Measurements from ENCODE around the gene MED31.
"Not testable (repeated sequence)": the region's sequence is repeated elsewhere in the genome, so short reads cannot be mapped to it uniquely, and the experiment has no call there.

The MED31 gene

GRCh38 chr17:6626616-6627015 is 24.8 kb downstream of the MED31 start:
- no peak for DNase-seq (ENCODE audit: low spot score)

DNA sequence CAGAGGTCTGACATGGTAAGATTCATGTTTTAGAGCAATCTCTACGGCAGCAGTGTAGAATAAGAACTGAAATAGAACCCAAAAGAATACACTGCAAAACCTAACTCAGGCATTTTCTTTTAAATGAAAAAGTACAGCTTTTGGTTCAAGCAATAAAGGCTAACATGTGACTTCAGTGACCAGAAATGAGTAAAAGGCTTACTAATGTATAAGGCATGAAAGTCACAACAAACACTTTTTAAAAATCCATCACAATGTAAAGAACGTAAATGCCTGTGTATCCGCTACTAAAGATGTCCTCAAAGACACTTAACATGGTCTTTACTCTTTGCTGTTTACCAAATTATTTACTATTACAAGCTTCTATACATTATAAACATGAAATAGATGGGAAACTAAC is 27.5 kb downstream of the MED31 start:
- DNase-seq (ENCODE audit: low spot score): no peak

DNA sequence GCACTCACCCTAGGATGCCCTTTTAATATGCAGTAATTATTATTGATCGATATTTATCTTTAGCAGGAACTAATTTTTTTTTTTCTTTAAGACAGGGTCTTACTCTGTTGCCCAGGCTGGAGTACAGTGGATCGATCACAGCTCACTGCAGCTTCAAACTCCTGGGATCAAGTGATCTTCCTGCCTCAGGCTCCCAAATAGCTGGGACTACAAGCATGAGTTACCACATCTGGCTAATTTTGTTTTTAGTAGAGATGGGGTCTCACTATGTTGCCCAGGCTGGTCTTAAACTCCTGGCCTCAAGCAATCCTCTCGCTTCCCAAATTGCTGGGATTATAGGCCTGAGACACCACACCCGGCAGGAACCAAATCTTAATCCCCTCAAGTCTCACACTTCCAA is 40.2 kb downstream of the MED31 start:
- no peak for DNase-seq (ENCODE audit: low spot score)

DNA sequence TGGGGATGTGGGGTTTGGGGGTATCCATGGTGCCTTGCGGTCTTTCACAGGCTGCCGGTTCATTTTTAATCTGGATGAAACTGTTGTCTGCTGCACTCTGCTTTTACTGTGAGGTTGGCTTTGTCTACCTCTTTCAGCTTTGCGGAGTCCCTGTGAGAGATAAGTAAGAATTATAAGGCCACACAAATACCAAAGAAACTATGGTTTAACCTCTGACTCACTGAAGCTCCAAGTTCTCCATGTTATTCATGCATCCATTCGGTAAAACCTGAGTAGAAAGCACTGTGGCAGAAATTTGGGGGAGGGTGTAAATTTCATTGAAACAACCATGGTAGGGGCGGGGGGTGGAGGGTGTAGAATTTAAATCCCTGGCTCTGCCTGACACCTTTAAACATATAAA is 41.4 kb downstream of the MED31 start:
- DNase-seq (ENCODE audit: low spot score): no peak

- DNase-seq (ENCODE audit: low spot score): no peak
These were observed 43.1 kb downstream of the MED31 start for GRCh38 chr17:6608321-6608720.

GRCh38 chr17:6605142-6605541 is 46.3 kb downstream of the MED31 start:
- no peak for DNase-seq (ENCODE audit: low spot score)

DNA sequence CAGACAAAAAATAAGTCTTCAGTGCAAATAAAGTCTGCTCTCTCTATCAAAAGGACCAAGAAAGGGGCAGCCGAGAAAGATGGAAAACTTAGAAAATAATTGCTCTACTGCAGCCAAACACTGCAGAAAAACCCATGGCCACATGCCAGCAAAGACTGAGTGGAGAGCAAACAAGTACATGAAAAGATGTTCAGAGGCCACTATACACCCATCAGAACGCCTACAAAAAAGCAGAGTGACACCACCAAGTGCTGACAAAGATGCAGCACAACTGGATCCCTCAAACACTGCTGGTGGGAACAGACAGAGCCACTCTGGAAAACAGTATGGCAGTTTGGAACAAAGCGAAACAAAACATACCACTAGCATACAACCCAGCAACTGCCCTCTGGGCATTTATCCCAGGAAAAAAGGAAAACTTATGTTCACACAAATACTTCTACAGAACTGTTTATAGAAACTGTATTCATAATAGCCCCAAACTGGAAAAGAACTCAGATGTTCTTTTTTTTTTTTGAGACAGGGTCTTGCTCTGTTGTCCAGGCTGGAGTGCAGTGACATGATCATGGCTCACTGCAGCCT is 47.6 kb downstream of the MED31 start:
- no peak for DNase-seq (ENCODE audit: low spot score)

DNA sequence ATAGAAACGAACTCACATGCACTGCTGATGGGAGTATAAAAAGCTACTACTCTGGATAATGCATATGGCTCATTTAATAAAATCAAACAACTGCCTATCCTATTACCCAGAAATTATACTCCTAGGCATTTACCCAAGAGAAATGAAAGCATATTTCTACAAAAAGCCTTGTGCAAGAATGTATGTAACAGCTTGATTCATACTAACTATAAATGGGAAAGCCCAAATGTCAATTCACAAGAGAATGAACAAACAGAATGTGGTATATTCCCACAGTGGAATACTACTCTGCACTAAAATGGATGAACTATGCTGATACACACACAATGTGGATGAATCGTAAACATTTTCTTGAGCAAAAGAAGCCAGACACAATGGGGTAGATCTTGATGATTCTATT is 49.3 kb downstream of the MED31 start:
- no peak for DNase-seq (ENCODE audit: low spot score)

DNA sequence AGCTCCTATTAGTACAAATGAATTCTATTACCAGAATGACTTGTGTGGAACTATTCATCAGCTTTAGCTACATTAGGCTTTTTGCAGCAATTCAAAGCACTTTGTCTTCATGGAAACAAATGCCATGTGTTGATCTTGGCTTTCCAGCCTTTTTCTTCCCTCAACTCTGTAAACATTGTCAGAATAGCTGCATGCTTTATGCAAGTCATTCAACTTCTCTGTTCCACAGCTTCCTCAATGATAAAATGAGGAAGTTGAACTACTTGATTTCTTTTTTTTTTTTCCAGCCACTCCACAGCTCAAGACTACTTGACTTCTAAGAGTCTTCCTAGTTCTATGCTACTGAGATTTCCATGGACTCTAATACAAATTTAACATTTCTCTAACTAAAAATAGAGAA is 52.0 kb downstream of the MED31 start:
- no peak for DNase-seq (ENCODE audit: low spot score)

DNA sequence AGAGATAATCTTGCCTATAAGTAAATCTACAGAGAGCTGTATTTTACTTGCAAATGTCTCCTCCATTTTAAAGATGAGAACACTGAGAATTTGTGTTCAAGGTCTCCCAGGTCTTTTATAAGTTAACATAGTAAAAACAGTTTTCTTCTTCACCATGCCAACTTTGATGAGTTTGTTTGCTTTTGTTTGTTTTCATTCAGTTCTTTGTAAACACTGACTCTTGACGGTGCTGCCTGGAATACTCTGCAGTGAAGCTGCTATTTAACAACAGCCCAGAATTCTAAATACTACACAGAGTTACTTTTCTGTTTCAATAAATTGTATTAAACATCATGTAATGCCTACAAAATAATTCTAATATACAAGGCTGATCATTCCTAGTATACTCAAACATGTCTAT is 53.7 kb downstream of the MED31 start:
- no peak for DNase-seq (ENCODE audit: low spot score)

DNA sequence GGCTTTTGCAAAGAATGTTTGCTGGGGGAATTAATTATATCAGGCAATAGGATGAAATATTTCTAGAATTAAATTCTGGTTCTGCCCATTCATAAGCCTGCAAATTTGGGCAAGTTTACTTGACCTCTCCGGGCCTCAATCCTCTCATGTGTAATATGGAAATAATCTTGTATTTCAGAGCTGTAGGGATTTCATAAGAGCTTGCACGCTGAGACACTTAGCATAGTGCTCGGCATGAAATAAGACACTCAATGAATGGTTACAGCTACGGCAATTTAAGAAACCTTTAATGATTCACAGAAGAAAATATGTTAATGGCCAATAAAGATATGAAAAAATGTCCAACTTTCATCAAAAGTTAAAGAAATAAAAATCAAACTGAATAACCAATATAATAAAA is 54.5 kb downstream of the MED31 start:
- no peak for DNase-seq (ENCODE audit: low spot score)

DNA sequence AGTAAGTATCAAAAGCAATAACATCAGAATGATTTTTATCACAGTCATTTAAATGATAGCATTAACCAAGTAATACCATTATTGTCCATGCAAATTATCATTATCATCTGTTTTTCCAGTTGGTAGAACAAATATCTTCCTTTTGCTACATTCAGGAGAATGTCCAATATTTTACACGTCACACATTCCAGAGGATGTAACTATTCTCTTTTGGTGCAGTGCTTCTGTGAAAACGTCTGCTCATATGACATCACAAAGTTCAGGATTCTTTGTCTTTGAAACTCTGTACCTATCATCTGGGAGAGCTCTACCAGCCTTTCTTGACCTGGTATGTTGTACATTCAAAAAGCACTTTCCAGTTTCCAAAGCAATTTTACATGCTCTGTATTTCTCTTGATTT is 54.9 kb downstream of the MED31 start:
- DNase-seq (ENCODE audit: low spot score): no peak

- no peak for DNase-seq (ENCODE audit: low spot score)
These were observed 55.3 kb downstream of the MED31 start for GRCh38 chr17:6596081-6596480.

- DNase-seq (ENCODE audit: low spot score): not testable (repeated sequence)
These were observed 58.0 kb downstream of the MED31 start for GRCh38 chr17:6593371-6593770.
